ENCODE data around the gene PDAP1. TPM values are rescaled to one million over a fixed set of nuclear protein-coding genes. Genes with fewer than 3 reads are reported as not detected.

PDAP1 gene
- total and polyA plus RNA-seq, 2 of the 8 experiments (the other 6 are each of a cell fraction or from before 2014, with no cell fraction given), result 26.6 to 169 TPM

- Histone ChIP-seq H2BK20ac (ENCODE audit: low read length) (no peak overlapping the region), H2BK12ac (ENCODE audit: low read depth, low read length) (no peak overlapping the region), H3K27ac (ENCODE audit: low read depth, low read length) (no peak overlapping the region), H4K8ac (ENCODE audit: extremely low read depth, insufficient read depth, low read length) (no peak overlapping the region), H3K36me3 (ENCODE audit: control insufficient read depth in 2 of 4, insufficient read depth in 4 of 4, low read length in 3 of 4) (peaks cover 23 to 56% (median 46%) of the 10 kb centered on the region in 4 experiments; a peak in 7 of 8 replicates), H3K9me3 (ENCODE audit: insufficient read depth in 2 of 2, low read depth in 1 of 2, low read length in 1 of 2) (no peaks in the 10 kb centered on the region), H3K9ac (replicated peaks in 1 of 4; ENCODE audit: extremely low read depth in 1 of 4, low read depth in 3 of 4, low read length in 3 of 4) (no peak overlapping the region), H3K56ac (replicated peaks; ENCODE audit: insufficient read length, low read depth, low read length) (no peak overlapping the region), H3K4me3 (ENCODE audit: extremely low read depth in 1 of 4, insufficient read depth in 2 of 4, low read depth in 3 of 4, low read length in 4 of 4) (no peak overlapping the region), H4K20me1 (replicated peaks in 1 of 2; ENCODE audit: control insufficient read depth in 1 of 2, insufficient read depth in 2 of 2, low read length in 2 of 2) (peaks cover 21 to 39% of the 10 kb centered on the region in 2 experiments), H3K23me2 (ENCODE audit: low read depth, low read length) (peaks cover 7% of the 10 kb centered on the region), H3K18ac (ENCODE audit: extremely low read depth, low read length) (no peak overlapping the region), H3K4me2 (ENCODE audit: insufficient read depth in 1 of 2, low read depth in 2 of 2, low read length in 2 of 2) (no peak overlapping the region), H3K79me2 (ENCODE audit: control insufficient read depth in 1 of 2, insufficient read depth in 2 of 2, low read length in 2 of 2) (peaks cover 24 to 51% of the 10 kb centered on the region in 2 experiments), H3K79me1 (ENCODE audit: low read depth, low read length) (peaks cover 21% of the 10 kb centered on the region), H2BK5ac (ENCODE audit: low read depth, low read length) (no peak overlapping the region), H2AFZ (ENCODE audit: low read length) (no peak overlapping the region), H3K14ac (ENCODE audit: insufficient read length) (no peak overlapping the region), H2BK15ac (ENCODE audit: low read length) (no peak overlapping the region), H4K5ac (ENCODE audit: insufficient read length, low read depth, low read length) (no peak overlapping the region), H3K4me1 (replicated peaks in 1 of 4; ENCODE audit: control insufficient read depth in 3 of 4, insufficient read depth in 4 of 4, low read length in 3 of 4) (peaks cover 0 to 3% (median under 1%) of the 10 kb centered on the region in 4 experiments; a peak in 2 of 7 replicates), H3K27me3 (replicated peaks in 1 of 4; ENCODE audit: control insufficient read depth in 3 of 4, extremely low read depth in 1 of 4, insufficient read depth in 3 of 4, low read length in 3 of 4) (no peaks in the 10 kb centered on the region), H2BK120ac (replicated peaks; ENCODE audit: low read depth, low read length) (no peak overlapping the region), H3K23ac (ENCODE audit: insufficient read length) (no peak overlapping the region), H4K91ac (replicated peaks; ENCODE audit: insufficient read length, low read length) (no peak overlapping the region), H2AK5ac (ENCODE audit: low read depth, low read length) (no peak overlapping the region), H3K4ac (replicated peaks; ENCODE audit: insufficient read length, low read depth, low read length) (no peak overlapping the region)
- ChIA-PET POLR2A (ENCODE audit: partially characterized antibody) (interaction anchor here (0.7 to 8.4 kb wide), 4 partner anchors 10 to 90 kb away, joined by 3 to 150 read pairs (median 4); partner anchors contain the start of gene ATP5MF), CTCF (ENCODE audit: partially characterized antibody) (interaction anchor here (0.5 to 2.1 kb wide), 8 partner anchors 11 to 56 kb away, joined by 3 to 8 read pairs (median 3); no protein-coding TSS in a partner anchor)
- no peak for TF ChIP-seq TEAD4 (IDR thresholded peaks at IDR 0.05; ENCODE audit: low read depth, low read length)
- no peak for TF ChIP-seq MAFK (IDR thresholded peaks at IDR 0.05; ENCODE audit: low read depth, low read length)
- no peak for TF ChIP-seq SP4 (IDR thresholded peaks at IDR 0.05; ENCODE audit: low read length)
- no peak for TF ChIP-seq SIN3A (conservative IDR thresholded peaks at IDR 0.05 in 1 of 2, IDR thresholded peaks at IDR 0.05 in 1 of 2; ENCODE audit: low read depth in 1 of 2, low read length in 2 of 2)
- TF ChIP-seq TAF1 (IDR thresholded peaks at IDR 0.05; ENCODE audit: low read depth, low read length), result no peak
- no peak for TF ChIP-seq CBX5 (IDR thresholded peaks at IDR 0.05; ENCODE audit: low read depth, low read length)
- TF ChIP-seq BACH1 (IDR thresholded peaks at IDR 0.05; ENCODE audit: low read length), result no peak
- FAIRE-seq (no peak), DNase-seq (ENCODE audit: low read depth in 1 of 2, low spot score in 2 of 2) (no peak)
- WGBS, 2 experiments (ENCODE audit: extremely low coverage in 1 of 2, insufficient coverage in 1 of 2, insufficient read length in 1 of 2, insufficient replicate concordance in 2 of 2, low coverage in 1 of 2, low lambda C conversion rate in 2 of 2, missing lambda C conversion rate in 1 of 2), result 100% methylated on average over 5 of the region's 5 CpGs; no CpG with 5 or more reads in 1 of the 2 experiments
These were observed 4.6 kb downstream of the PDAP1 start for GRCh38 chr7:99403764-99404163.
